Activated T-cell treated with anti-CD3 and anti-CD28 coated beads for 48 hours (primary cell): ENCODE measurements around the gene ADSS2.

ENCODE experiments used
- DNase-seq: peaks from one replicate; pipeline ENCODE4 v3.0.0-alpha.2; 2020; ENCODE audit warnings: low read depth

Gene ADSS2

GRCh38 chr1:244445320-244446181 is 6.2 kb downstream of the ADSS2 start:
- no peak for DNase-seq

DNA sequence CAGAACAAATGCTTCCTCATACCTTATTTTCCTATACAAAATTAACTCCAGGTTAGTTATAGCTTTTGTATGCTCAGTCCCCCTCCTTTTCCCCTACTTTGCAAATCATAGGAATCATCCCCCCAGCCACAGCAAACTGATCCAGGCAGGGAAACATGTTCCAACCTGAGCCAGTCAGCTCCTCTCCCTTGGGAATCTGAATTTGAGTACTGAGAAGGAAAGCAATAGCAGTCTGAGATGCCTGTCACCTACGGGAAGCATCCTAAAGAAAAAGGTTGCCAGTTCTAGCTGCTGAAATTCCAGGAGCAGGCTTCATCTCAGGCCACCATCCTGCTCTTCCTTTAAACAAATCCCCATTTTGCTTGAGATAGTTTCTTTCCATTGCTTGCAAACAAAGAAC is 6.9 kb downstream of the ADSS2 start:
- no peak for DNase-seq

DNA sequence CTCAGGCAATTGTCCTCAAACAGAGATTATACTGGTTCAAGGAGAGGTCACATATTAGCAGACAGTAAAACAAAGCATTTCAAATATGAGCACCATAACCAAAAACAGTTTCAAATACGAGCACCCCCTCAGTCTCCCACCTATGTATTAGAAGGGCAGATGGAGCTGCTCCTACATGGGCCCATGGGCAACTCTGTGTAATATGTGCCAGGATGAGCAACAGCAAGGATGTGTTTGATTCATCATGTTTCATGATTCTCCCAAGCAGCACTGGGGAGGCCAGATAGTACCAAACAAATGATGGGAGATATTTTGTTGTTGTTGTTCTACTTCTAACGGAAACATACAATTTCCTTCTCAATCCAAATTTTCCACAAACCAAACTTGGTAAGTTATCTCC is 8.9 kb downstream of the ADSS2 start:
- no peak for DNase-seq

GRCh38 chr1:244439391-244440032 is 12.2 kb downstream of the ADSS2 start:
- no peak for DNase-seq

GRCh38 chr1:244437086-244437468 is 14.6 kb downstream of the ADSS2 start:
- no peak for DNase-seq

GRCh38 chr1:244436336-244437085 is 15.2 kb downstream of the ADSS2 start:
- no peak for DNase-seq

DNA sequence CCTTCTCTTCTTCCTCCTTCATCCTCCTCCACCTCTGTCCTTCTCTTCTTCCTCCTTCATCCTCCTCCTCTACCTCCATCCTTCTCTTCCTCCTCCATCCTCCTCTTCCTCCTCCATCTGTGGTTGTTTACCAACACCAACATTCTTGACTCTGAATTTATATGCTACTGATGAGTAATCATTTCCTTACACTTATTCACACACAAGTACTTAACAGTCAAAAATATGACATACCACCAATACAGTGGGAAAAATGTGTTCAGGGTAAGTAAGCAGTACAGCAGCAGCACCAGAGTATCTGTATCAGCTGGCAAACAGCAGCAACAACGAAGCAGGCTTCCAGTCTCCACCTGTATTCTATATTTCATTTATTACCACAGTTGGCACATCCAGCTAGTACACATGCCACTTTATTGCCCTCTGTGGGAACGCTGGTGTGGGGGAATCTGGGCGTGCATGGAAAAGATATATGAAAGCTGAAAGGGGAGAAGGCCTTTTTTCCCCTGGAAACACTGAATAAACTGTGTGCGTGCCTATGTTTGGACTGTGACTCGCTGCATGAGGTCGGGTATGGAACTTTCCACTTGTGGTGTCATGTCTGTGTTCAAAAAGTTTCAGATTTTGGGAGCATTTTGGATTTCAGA is 16.0 kb downstream of the ADSS2 start:
- no peak for DNase-seq

DNA sequence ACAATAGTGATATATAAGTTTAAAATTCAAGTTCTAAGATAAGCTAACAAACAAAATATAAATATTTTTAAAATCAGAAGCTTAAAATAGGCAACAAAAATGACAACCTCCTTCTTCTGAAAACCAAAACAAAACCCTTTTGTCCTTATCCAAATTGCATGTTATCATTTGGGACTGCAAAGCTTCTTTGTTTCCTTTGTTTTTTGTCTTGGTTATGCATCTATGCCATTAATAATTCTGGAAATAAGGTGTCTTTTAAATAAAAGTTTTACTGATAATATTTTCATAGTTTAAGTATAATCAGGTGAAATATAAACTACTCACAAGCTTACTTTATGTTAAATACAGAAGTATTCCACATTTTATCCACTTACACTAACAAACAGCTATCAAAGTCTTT is 20.5 kb downstream of the ADSS2 start:
- no peak for DNase-seq

DNA sequence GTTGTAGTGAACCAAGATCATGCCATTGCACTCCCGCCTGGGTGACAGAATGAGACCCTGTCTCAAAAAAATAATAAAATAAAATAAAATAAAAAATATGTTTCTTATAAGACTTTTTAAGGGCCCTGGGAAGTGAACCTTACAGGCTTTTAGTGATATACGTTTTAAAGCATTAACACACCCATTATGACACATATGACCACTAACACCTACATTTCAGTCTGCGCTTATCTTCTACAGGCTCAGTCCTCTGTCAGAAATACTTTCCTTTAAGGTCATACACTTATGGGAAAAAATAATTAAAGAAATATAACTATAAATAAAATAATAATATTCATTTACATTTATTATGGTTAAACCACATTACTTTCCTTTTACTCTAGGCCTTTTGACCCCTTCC is 21.9 kb downstream of the ADSS2 start:
- no peak for DNase-seq

- DNase-seq = no peak
Observed at GRCh38 chr1:244427647-244428046, 24.1 kb downstream of the ADSS2 start.

- no peak for DNase-seq
Observed at GRCh38 chr1:244424649-244425334, 26.9 kb downstream of the ADSS2 start.

DNA sequence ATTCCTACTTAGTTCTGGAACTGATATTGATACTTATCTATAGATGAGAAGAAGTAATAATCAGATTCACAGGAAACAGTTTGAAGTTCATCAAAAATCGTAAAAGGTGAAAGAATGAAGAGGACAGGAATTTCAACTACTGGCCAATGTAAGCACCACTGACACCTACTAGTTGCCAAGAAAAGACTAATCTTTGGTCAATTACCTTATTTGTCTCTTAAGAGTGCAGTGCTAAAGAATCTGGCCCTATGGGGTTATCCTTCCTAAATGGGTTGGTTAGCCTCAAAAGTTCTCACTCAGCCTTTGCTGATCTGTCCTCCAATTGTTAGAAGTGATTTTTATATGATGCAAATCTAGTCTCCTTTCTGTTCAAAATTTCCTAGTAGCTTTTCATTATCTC is 29.5 kb downstream of the ADSS2 start:
- DNase-seq = no peak

- DNase-seq = no peak
Observed at GRCh38 chr1:244419024-244419423, 32.7 kb downstream of the ADSS2 start.

DNA sequence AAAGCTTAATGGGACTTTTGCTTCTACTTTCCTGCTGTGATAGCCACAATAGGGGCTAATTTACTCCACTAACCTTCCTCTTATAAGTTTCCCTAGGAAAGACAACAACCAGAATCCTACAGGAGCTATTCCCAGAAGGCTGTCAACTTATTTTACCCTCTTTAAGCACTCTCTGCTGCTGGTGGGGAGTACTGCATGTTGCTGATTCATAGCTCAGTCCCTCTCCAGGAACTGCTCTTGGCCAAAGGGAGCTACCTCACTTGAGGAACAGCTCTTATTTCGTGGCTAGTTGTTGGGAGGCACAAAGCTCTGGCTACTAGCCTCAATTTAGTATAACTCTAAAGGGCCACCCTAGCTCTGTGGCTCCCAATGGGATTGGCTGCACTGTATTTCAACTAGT is 37.2 kb downstream of the ADSS2 start:
- DNase-seq = no peak

DNA sequence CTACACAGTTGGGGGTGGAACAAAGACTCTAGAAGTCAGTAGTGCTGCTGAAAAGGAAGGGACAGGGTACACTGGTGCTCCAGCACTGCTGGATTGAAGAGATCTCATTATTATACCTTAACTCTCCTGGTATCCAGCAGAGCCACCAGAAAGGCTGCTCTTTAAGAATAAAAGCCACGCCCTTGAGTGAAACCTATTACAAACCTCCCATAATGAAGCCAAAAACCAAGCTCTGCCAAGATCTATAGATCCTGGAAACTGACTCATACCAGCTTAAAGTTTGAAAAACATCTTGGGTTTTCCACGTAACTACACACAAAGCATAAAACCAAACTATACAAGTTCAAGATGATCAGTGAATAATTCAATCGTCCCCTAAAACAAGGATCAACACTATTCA is 38.0 kb downstream of the ADSS2 start:
- no peak for DNase-seq

GRCh38 chr1:244412176-244412575 is 39.5 kb downstream of the ADSS2 start:
- DNase-seq = no peak

GRCh38 chr1:244409701-244410100 is 42.0 kb downstream of the ADSS2 start:
- DNase-seq = no peak

DNA sequence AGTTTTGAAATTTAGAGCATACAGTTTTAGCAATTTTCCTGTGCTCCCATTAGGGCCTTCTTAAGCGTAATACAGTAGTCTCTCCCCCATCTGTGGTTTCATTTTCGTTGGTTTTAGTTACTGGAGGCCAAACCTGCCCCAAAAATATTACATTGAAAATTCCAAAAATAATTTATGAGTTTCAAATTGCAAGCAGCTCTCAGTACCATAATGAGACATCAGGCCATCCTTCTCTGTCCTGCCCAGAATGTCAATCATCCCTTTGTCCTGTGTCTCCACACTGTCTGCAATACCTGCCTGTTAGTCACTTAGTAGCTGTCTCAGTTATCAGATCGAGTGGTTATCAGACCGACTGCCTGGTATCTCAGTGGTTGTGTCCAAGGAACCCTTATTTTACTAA is 45.4 kb downstream of the ADSS2 start:
- no peak for DNase-seq

- DNase-seq = no peak
Observed at GRCh38 chr1:244405856-244406255, 45.9 kb downstream of the ADSS2 start.

DNA sequence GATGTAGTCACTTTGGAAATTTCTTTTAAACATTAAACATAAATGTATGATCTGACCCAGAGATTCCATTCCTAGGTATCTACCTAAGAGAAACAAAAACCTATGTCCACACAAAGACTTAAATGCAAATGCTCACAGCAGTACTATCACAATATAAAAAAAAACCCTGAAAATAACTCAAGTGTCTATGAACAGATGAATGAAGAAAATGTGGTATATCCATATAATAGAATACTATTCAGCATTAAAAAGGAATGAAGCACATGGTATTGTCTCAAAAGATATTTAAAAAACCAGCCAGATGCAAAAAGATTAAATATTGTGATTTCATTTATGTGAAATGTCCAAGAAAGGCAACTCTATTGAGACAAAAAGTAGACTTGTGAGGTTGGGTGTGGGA is 48.3 kb downstream of the ADSS2 start:
- DNase-seq = no peak

GRCh38 chr1:244400974-244401373 is 50.7 kb downstream of the ADSS2 start:
- no peak for DNase-seq

- DNase-seq = no peak
Observed at GRCh38 chr1:244397131-244397530, 54.6 kb downstream of the ADSS2 start.
